ENCODE data around the gene ADGRL1.
"Not testable (repeated sequence)": the region's sequence is repeated elsewhere in the genome, so short reads cannot be mapped to it uniquely, and the experiment has no call there.

Gene ADGRL1

GRCh38 chr19:14247205-14247547, 41.2 kb upstream of the ADGRL1 start:
- H3K27ac ChIP-seq (ENCODE audit: low read depth, low read length) = peak overlapping the region; percentile 96
- not testable (repeated sequence) for H3K36me3 ChIP-seq (ENCODE audit: control insufficient read depth, insufficient read depth, low read length); H3K27me3 ChIP-seq (ENCODE audit: control insufficient read depth, insufficient read depth, low read length); H3K4me3 ChIP-seq (ENCODE audit: low read depth, low read length); H3K9me3 ChIP-seq (ENCODE audit: control insufficient read depth, insufficient read depth, low read length); H3K4me1 ChIP-seq (ENCODE audit: control insufficient read depth, insufficient read depth, low read length); H3K9ac ChIP-seq (ENCODE audit: low read depth, low read length)

GRCh38 chr19:14244393-14244792, 38.4 kb upstream of the ADGRL1 start:
- not testable (repeated sequence) for H3K27me3 ChIP-seq (ENCODE audit: control insufficient read depth, insufficient read depth, low read length); H3K9ac ChIP-seq (ENCODE audit: low read depth, low read length); H3K27ac ChIP-seq (ENCODE audit: low read depth, low read length); H3K36me3 ChIP-seq (ENCODE audit: control insufficient read depth, insufficient read depth, low read length); H3K9me3 ChIP-seq (ENCODE audit: control insufficient read depth, insufficient read depth, low read length); H3K4me3 ChIP-seq (ENCODE audit: low read depth, low read length); H3K4me1 ChIP-seq (ENCODE audit: control insufficient read depth, insufficient read depth, low read length)

DNA sequence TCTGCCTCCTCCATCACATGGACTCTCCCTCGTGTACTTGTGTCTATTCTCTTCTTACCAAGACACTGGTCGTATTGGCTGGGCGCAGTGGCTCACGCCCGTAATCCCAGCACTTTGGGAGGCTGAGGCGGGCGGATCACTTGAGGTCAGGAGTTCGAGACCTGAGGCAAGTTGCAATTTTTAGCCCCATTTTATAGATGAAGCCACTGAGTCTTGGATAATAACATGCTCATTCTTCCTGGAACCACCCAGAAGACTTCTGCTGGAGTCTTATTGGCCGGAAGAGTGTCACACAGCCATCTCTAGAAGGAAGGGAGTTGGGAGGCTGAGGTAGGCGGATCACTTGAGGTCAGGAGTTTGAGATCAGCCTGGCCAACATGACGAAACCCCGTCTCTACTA, 37.7 kb upstream of the ADGRL1 start:
- not testable (repeated sequence) for H3K4me3 ChIP-seq (ENCODE audit: low read depth, low read length); H3K9ac ChIP-seq (ENCODE audit: low read depth, low read length); H3K27me3 ChIP-seq (ENCODE audit: control insufficient read depth, insufficient read depth, low read length); H3K27ac ChIP-seq (ENCODE audit: low read depth, low read length); H3K4me1 ChIP-seq (ENCODE audit: control insufficient read depth, insufficient read depth, low read length); H3K9me3 ChIP-seq (ENCODE audit: control insufficient read depth, insufficient read depth, low read length); H3K36me3 ChIP-seq (ENCODE audit: control insufficient read depth, insufficient read depth, low read length)

DNA sequence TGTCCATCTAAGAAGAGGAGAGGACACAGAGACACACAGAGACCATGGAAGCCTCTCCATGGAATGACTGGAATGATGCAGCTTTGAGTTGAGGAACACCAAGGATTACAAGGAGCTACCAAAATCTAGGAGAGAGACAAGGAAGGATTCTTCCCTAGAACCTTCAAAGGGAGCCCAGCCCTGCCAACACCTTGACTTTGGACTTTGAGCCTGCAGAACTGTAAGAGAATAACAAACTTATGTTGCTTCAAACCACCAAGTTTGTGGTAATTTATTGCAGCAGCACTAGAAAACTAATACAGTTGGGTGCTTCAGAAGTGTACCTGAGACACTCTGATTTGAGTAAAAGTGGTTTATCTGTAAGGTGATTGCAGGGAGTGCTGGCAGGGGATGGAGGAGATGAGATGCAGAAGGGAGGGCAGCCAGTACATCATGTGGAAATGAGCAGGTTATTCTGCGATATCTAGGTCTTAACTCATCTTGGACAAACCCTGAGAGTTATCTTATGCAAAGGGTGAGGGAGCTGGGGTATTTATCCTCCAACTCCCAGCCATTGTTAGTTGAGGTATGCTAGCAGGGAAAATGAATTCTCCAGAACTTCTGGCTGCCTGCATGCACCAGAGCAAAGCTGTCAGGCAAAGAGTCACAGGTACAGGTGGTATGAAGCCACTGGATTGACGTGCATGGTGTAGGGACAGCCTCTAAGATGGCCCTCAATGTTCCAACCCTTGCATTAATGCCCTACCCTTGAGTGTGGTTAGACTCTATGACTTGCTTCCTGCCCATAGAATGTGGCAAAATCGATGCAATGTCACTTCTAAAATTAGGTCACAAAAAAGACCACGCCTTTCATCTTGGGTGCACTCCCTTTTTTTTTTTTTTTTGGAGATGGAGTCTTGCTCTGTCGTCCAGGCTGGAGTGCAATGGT, 31.3 kb upstream of the ADGRL1 start:
- Histone ChIP-seq H3K27me3 (ENCODE audit: control insufficient read depth, insufficient read depth, low read length) (no peaks in the 10 kb centered on the region), H3K27ac (ENCODE audit: low read depth, low read length) (no peak overlapping the region), H3K4me3 (ENCODE audit: low read depth, low read length) (no peak overlapping the region), H3K9me3 (ENCODE audit: control insufficient read depth, insufficient read depth, low read length) (no peaks in the 10 kb centered on the region), H3K36me3 (ENCODE audit: control insufficient read depth, insufficient read depth, low read length) (no peaks in the 10 kb centered on the region), H3K9ac (ENCODE audit: low read depth, low read length) (no peak overlapping the region), H3K4me1 (ENCODE audit: control insufficient read depth, insufficient read depth, low read length) (no peaks in the 10 kb centered on the region)

DNA sequence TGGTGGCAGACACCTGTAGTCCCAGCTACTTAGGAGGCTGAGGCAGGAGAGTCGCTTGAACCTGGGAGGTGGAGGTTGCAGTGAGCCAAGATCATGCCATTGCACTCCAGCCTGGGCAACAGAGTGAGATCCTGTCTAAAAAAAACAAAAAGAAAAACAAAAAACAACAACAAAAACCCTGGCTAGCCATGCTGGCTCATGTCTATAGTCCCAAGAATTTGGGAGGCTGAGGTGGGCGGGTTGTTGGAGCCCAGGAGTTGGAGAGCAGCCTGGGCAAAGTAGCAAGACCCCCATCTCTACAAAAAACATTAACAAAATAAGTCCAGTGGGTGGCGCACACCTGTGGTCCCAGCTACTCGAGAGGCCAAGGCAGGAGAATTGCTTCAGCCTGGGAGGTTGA, 27.0 kb upstream of the ADGRL1 start:
- H3K4me1 ChIP-seq (ENCODE audit: control insufficient read depth, insufficient read depth, low read length); H3K36me3 ChIP-seq (ENCODE audit: control insufficient read depth, insufficient read depth, low read length); H3K4me3 ChIP-seq (ENCODE audit: low read depth, low read length); H3K9ac ChIP-seq (ENCODE audit: low read depth, low read length); H3K9me3 ChIP-seq (ENCODE audit: control insufficient read depth, insufficient read depth, low read length); H3K27ac ChIP-seq (ENCODE audit: low read depth, low read length); H3K27me3 ChIP-seq (ENCODE audit: control insufficient read depth, insufficient read depth, low read length): not testable (repeated sequence)

GRCh38 chr19:14228446-14229071, 22.6 kb upstream of the ADGRL1 start:
- not testable (repeated sequence) for H3K4me1 ChIP-seq (ENCODE audit: control insufficient read depth, insufficient read depth, low read length); H3K9ac ChIP-seq (ENCODE audit: low read depth, low read length); H3K9me3 ChIP-seq (ENCODE audit: control insufficient read depth, insufficient read depth, low read length); H3K4me3 ChIP-seq (ENCODE audit: low read depth, low read length); H3K27me3 ChIP-seq (ENCODE audit: control insufficient read depth, insufficient read depth, low read length); H3K27ac ChIP-seq (ENCODE audit: low read depth, low read length); H3K36me3 ChIP-seq (ENCODE audit: control insufficient read depth, insufficient read depth, low read length)

DNA sequence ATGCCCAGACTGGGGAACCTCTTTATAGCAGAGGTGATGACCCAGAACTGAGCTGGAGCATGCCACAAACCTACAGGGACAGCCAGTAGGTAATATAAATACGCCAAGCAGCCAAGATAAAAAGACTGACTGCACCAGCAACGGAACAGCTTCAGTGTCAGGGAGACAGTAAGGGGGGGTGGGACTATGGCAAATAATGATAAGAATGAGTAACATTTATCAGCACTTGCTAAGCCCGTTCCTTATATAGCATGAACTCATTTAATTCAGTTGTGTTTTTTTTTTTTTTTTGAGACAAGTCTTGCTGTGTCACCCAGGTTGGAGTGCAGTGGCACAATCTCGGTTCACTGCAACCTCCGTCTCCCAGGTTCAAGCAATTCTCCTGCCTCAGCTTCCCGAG, 20.5 kb upstream of the ADGRL1 start:
- H3K9me3 ChIP-seq (ENCODE audit: control insufficient read depth, insufficient read depth, low read length); H3K4me3 ChIP-seq (ENCODE audit: low read depth, low read length); H3K27me3 ChIP-seq (ENCODE audit: control insufficient read depth, insufficient read depth, low read length); H3K9ac ChIP-seq (ENCODE audit: low read depth, low read length); H3K36me3 ChIP-seq (ENCODE audit: control insufficient read depth, insufficient read depth, low read length); H3K27ac ChIP-seq (ENCODE audit: low read depth, low read length); H3K4me1 ChIP-seq (ENCODE audit: control insufficient read depth, insufficient read depth, low read length): not testable (repeated sequence)

DNA sequence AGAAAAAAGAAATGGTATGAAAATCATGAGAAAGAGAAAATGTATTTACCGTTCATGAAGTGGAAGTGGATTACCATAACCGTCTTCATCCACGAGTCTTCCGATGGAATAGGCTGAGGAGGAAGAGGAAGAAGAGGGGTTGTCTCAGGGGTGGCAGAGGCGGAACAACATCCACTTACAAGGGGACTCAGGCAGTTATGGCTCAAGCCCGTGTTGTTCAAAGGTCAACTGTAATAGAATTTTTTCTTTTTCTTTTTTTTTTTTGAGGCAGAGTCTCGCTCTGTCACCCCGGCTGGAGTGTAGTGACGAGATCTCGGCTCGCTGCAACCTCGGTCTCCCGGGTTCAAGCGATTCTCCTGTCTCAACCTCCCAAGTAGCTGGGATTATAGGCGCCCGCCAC, 16.9 kb upstream of the ADGRL1 start:
- H3K4me3 ChIP-seq (ENCODE audit: low read depth, low read length) = no peak overlapping the region
- H3K27ac ChIP-seq (ENCODE audit: low read depth, low read length) = no peak overlapping the region
- H3K9me3 ChIP-seq (ENCODE audit: control insufficient read depth, insufficient read depth, low read length) = no peaks in the 10 kb centered on the region
- H3K36me3 ChIP-seq (ENCODE audit: control insufficient read depth, insufficient read depth, low read length) = no peaks in the 10 kb centered on the region
- no peaks in the 10 kb centered on the region for H3K4me1 ChIP-seq (ENCODE audit: control insufficient read depth, insufficient read depth, low read length)
- no peak overlapping the region for H3K9ac ChIP-seq (ENCODE audit: low read depth, low read length)
- H3K27me3 ChIP-seq (ENCODE audit: control insufficient read depth, insufficient read depth, low read length) = no peaks in the 10 kb centered on the region

- H3K9me3 ChIP-seq (ENCODE audit: control insufficient read depth, insufficient read depth, low read length); H3K27me3 ChIP-seq (ENCODE audit: control insufficient read depth, insufficient read depth, low read length); H3K9ac ChIP-seq (ENCODE audit: low read depth, low read length); H3K4me1 ChIP-seq (ENCODE audit: control insufficient read depth, insufficient read depth, low read length); H3K36me3 ChIP-seq (ENCODE audit: control insufficient read depth, insufficient read depth, low read length); H3K27ac ChIP-seq (ENCODE audit: low read depth, low read length): not testable (repeated sequence)
- H3K4me3 ChIP-seq (ENCODE audit: low read depth, low read length) = peak overlapping the region; percentile 45
Measured at GRCh38 chr19:14221345-14221744, 15.4 kb upstream of the ADGRL1 start.

DNA sequence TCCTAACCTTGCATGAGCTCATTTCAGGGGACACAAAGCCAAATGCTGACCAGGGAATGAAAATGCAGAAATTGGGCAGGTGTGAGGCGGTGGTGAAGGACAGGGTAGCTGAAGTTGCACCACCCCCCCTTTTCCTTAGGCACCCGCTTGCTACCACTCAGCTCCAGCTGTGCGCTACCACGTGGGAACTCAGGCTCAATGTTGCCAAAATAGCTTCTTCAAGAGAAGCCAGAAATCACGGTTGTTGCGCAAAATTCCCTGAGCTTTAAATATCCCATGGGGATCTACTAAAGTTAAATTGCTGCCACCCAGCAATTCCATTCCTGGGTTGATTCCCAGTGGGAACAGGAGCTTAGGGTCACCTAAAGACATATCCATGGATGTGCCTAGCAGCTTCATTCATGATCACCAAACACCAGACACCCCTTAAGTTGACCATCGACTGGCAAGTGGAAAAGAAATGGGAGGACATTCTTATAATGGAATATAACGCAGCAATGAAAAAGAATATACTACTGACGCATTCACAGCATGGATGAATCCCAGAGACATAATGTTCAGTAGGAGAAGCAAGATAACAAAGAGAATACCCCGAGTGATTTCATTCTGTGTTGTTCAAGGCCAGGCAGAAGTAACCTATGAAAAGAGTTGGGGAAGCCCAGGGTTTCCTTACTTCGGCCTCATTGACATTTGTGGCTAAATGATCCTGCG, 12.8 kb upstream of the ADGRL1 start:
- no peaks in the 10 kb centered on the region for H3K36me3 ChIP-seq (ENCODE audit: control insufficient read depth, insufficient read depth, low read length)
- H3K9me3 ChIP-seq (ENCODE audit: control insufficient read depth, insufficient read depth, low read length) = no peaks in the 10 kb centered on the region
- H3K4me1 ChIP-seq (ENCODE audit: control insufficient read depth, insufficient read depth, low read length) = no peaks in the 10 kb centered on the region
- no peak overlapping the region for H3K27ac ChIP-seq (ENCODE audit: low read depth, low read length)
- H3K27me3 ChIP-seq (ENCODE audit: control insufficient read depth, insufficient read depth, low read length) = no peaks in the 10 kb centered on the region
- H3K4me3 ChIP-seq (ENCODE audit: low read depth, low read length) = no peak overlapping the region
- H3K9ac ChIP-seq (ENCODE audit: low read depth, low read length) = no peak overlapping the region

DNA sequence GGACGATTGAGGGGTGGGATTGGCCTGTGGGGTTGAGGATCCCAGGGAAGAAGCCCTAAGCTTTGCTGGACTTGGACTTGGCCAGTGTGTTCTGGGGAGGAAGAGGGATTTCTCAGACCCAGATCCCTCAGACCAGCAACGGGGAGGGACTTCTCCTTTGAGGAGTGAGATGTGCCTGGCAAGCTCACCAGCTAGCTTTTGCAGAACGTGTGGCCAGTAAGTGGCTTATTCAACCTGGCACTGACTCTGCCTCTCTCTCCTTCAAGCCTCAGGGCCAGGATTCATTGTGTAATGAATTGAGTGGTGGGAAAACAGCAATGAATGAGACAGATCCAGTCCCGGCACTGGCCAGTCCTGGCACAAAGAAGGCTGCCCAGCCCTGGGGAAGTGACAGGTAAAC, 11.9 kb upstream of the ADGRL1 start:
- not testable (repeated sequence) for H3K36me3 ChIP-seq (ENCODE audit: control insufficient read depth, insufficient read depth, low read length); H3K9ac ChIP-seq (ENCODE audit: low read depth, low read length); H3K27me3 ChIP-seq (ENCODE audit: control insufficient read depth, insufficient read depth, low read length); H3K9me3 ChIP-seq (ENCODE audit: control insufficient read depth, insufficient read depth, low read length); H3K4me3 ChIP-seq (ENCODE audit: low read depth, low read length); H3K27ac ChIP-seq (ENCODE audit: low read depth, low read length); H3K4me1 ChIP-seq (ENCODE audit: control insufficient read depth, insufficient read depth, low read length)

Data from HUES48 (cell line).